C4-2B (cell line): ENCODE measurements around the gene HIVEP2.

ENCODE experiments used
- CTCF ChIP-seq: fragments of 450-650 bp; conservative IDR thresholded peaks from 2 replicates; pipeline ENCODE4 v1.5.1; 2017; ENCODE audit warnings: mild to moderate bottlenecking
- ZFX ChIP-seq: fragments of 450-650 bp; IDR thresholded peaks from 2 replicates; pipeline ENCODE4 v1.6.1; 2017

GRCh38 chr6:142946924-142947713 is 2.1 kb upstream of the HIVEP2 start:
- no peak for TF ChIP-seq CTCF
- TF ChIP-seq ZFX: no peak
